Caki2 (cell line): Measurements from ENCODE around the gene MED16. TPM values are rescaled to one million over a fixed set of nuclear protein-coding genes. Genes with fewer than 3 reads are reported as not detected.

Source experiments
- DNase-seq: peaks from one replicate; pipeline ENCODE4 v3.0.0-alpha.2; 2015; ENCODE audit warnings: low read depth
- in situ Hi-C: cut with HindIII; loops from 2 replicates; pipeline ENCODE4 v1.10.0; 2016; ENCODE audit warnings: low sequenced_read_pairs, low pct_unique_long_range_greater_than_20kb, mixed read lengths
- total RNA-seq: library from RNA; depleted of rRNA; stranded (reverse); fragments of >200 nt; shearing (Covaris generic); gene quantifications from 2 replicates; pipeline ENCODE4 v1.2.3, GENCODE V29; 2014; ENCODE audit warnings: low replicate concordance

MED16 gene
- total RNA-seq, 1 experiment from 2014 or later = 17.3 TPM

GRCh38 chr19:929203-929890 lies 36.4 kb upstream of the MED16 start:
- in situ Hi-C loops = no loop called here
- DNase-seq = no peak

- DNase-seq = no peak
- in situ Hi-C loops = no loop called here
Measured at GRCh38 chr19:928471-929202, 35.6 kb upstream of the MED16 start.

- no peak for DNase-seq
- in situ Hi-C loops = no loop called here
Measured at GRCh38 chr19:927780-928401, 34.9 kb upstream of the MED16 start.

- in situ Hi-C loops = no loop called here
- no peak for DNase-seq
Measured at GRCh38 chr19:927351-927779, 34.4 kb upstream of the MED16 start.

GRCh38 chr19:926589-927350 lies 33.8 kb upstream of the MED16 start:
- in situ Hi-C loops = no loop called here
- no peak for DNase-seq

- in situ Hi-C loops = no loop called here
Measured at GRCh38 chr19:926323-926588, 33.3 kb upstream of the MED16 start.

GRCh38 chr19:925526-926322 lies 32.7 kb upstream of the MED16 start, which contains the start of gene ARID3A:
Gene ARID3A (plus strand): TSS chr19:926035. CDS start chr19:929529, 3,494 bp downstream.
- DNase-seq = peak; percentile 69
- in situ Hi-C loops = no loop called here

More at GRCh38 chr19:926323-926588, 33.3 kb upstream of the MED16 start:
- no peak for DNase-seq

GRCh38 chr19:925087-925525 lies 32.1 kb upstream of the MED16 start:
- DNase-seq = peak; percentile 66
- in situ Hi-C loops = no loop called here

GRCh38 chr19:924553-925086 lies 31.6 kb upstream of the MED16 start:
- no peak for DNase-seq
- in situ Hi-C loops = no loop called here

GRCh38 chr19:920051-920864 lies 27.3 kb upstream of the MED16 start:
- no peak for DNase-seq
- in situ Hi-C loops = no loop called here

GRCh38 chr19:919199-920050 lies 26.4 kb upstream of the MED16 start:
- DNase-seq = no peak
- in situ Hi-C loops = no loop called here

GRCh38 chr19:918481-919198 lies 25.7 kb upstream of the MED16 start:
- in situ Hi-C loops = no loop called here
- DNase-seq = no peak

GRCh38 chr19:918152-918437 lies 25.1 kb upstream of the MED16 start:
- no peak for DNase-seq
- in situ Hi-C loops = no loop called here

- no peak for DNase-seq
- in situ Hi-C loops = no loop called here
Measured at GRCh38 chr19:917323-918151, 24.6 kb upstream of the MED16 start, which contains the start of gene KISS1R. Gene KISS1R (plus strand): TSS chr19:917333. CDS start chr19:917503, 170 bp downstream.
